Measurements from ENCODE around the gene DENND2A.
"Not testable (repeated sequence)": the region's sequence is repeated elsewhere in the genome, so short reads cannot be mapped to it uniquely, and the experiment has no call there.

DENND2A gene

DNA sequence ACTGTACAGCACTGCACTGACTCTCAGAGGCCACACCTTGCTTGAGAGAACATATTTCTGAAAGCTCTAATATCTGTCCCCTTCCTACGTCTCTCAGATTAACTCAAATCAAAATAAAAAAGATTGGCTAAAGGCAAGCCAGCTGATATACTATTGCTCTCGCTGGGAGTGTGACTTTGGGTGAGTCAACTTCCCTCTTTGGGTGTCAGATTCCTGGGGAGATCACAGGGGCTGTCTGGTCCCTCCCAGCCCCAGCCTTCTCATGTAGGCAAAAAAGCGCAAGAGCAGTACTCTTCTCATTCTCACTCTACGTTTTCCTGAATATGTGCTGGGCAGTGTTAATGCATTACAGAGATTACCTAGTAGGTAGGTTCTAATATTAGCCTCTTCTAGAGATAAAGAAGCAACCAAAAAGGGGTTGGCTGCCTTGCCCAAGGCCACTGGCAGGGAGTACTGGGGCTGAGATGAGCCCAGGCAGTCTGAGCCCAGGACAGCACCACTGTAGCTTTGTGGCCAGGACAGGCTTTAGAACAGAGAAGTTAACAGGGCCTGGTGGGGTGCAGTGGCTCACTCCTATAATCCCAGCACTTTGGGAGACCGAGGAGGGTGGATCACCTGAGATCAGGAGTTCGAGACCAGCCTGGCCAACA, 9.1 kb upstream of the DENND2A start:
- no peaks in the 10 kb centered on the region for H3K36me3 Mint-ChIP-seq (ENCODE audit: low read depth)
- DNase-seq = no peak
- no peaks in the 10 kb centered on the region for H3K9me3 Mint-ChIP-seq
- no peak overlapping the region for H3K4me3 Mint-ChIP-seq
- peaks cover 5% of the 10 kb centered on the region for H3K27me3 Mint-ChIP-seq (ENCODE audit: low read depth, poor library complexity)
- peaks cover 36% of the 10 kb centered on the region for H3K4me1 Mint-ChIP-seq
- TF ChIP-seq, protein P1, sequence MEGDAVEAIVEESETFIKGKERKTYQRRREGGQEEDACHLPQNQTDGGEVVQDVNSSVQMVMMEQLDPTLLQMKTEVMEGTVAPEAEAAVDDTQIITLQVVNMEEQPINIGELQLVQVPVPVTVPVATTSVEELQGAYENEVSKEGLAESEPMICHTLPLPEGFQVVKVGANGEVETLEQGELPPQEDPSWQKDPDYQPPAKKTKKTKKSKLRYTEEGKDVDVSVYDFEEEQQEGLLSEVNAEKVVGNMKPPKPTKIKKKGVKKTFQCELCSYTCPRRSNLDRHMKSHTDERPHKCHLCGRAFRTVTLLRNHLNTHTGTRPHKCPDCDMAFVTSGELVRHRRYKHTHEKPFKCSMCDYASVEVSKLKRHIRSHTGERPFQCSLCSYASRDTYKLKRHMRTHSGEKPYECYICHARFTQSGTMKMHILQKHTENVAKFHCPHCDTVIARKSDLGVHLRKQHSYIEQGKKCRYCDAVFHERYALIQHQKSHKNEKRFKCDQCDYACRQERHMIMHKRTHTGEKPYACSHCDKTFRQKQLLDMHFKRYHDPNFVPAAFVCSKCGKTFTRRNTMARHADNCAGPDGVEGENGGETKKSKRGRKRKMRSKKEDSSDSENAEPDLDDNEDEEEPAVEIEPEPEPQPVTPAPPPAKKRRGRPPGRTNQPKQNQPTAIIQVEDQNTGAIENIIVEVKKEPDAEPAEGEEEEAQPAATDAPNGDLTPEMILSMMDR (IDR thresholded peaks at IDR 0.05) = no peak
- no peak overlapping the region for H3K27ac Mint-ChIP-seq

DNA sequence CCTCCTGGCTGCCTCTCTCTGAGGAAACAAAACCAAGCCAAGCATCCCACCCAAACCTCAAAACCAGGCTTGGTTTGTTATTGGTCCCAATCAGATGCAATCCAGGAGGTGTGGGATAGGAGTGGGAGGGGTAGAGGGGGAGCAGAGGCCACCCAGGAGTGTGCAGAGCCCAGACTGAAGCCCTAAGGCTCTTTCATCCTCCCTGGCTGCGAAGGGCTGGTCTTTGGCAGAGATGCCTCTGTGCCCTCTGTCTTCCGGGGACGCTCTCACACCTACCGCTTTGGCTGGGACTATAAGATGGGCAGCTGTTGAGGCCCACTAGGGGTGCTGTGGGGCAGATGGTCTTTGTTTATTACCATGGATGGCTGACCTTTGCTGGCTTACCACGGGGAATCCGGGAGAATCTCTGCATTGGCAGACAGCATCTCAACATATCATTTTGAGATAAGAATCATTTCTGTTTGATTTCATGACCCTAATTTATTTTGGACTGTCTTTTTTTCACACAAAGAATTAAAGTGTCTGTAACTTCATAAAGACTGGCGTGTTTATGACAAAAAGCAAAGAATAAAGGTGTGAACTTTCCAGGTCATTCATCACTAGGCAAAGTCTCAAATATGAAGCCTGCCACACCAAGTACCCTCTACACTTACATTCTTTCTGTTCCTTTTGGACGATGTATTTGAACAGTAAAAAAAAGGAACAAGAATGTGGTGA, 6.5 kb upstream of the DENND2A start:
- H3K27ac Mint-ChIP-seq = no peak overlapping the region
- peak; percentile 56 for DNase-seq
- H3K4me1 Mint-ChIP-seq = peaks cover 48% of the 10 kb centered on the region
- no peaks in the 10 kb centered on the region for H3K36me3 Mint-ChIP-seq (ENCODE audit: low read depth)
- TF ChIP-seq, protein P1 (IDR thresholded peaks at IDR 0.05) = peak; percentile 57
- no peak overlapping the region for H3K4me3 Mint-ChIP-seq
- no peaks in the 10 kb centered on the region for H3K9me3 Mint-ChIP-seq
- H3K27me3 Mint-ChIP-seq (ENCODE audit: low read depth, poor library complexity) = peaks cover 3% of the 10 kb centered on the region

DNA sequence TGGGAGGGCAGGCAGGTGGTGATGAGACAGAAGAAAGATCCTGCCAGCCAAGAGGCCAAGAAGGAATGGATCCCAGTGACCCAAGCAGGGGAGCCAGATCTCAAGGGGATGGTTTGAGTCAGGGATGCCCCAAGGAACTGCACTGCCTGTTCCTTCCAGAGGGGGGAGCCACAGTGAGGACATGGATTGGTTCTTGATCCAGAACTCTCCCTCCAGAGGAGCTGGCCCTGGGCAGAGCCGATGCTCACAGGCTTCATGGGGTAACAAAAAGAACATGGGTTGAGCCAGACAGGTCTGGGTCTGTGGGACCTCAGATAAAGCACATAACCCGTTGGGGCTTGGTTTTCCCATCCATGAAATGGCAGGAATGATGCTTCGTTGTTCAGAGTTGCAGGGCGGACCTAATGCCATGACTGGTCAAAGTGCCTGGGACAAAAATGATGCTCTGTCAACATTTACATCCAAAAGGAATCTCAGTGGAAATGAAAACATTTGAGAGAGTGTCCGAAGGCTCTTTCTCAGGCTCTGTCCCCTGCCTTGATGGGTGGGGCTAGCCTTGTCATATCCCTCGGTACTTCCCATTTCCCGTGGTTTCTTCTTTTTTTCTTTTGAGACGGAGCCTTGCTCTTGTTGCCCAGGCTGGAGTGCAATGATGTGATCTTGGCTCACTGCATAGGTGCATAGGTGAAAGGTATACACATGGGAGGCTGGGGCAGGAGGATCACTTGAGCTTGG, 4.7 kb upstream of the DENND2A start:
- no peaks in the 10 kb centered on the region for H3K9me3 Mint-ChIP-seq
- peaks cover 3% of the 10 kb centered on the region for H3K27me3 Mint-ChIP-seq (ENCODE audit: low read depth, poor library complexity)
- DNase-seq = no peak
- peaks cover 51% of the 10 kb centered on the region for H3K4me1 Mint-ChIP-seq
- no peak overlapping the region for H3K4me3 Mint-ChIP-seq
- no peaks in the 10 kb centered on the region for H3K36me3 Mint-ChIP-seq (ENCODE audit: low read depth)
- H3K27ac Mint-ChIP-seq = no peak overlapping the region
- TF ChIP-seq, protein P1 (IDR thresholded peaks at IDR 0.05) = peak; percentile 31

DNA sequence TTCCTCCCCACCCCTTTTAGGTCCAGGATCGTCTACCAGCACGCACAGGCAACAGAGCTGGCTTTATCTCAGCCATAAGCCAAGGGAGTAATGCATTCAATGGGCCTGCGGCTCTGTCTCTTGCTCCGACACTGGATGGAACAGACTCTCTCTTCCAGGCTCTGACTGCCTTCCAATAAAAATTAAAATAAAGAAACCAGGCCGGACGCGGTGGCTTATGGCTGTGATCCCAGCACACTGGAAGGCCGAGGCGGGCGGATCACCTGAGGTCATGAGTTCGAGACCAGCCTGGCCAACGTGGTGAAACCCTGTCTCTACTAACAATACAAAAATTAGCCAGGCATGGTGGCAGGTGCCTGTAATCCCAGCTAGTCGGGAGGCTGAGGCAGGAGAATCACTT, 4.1 kb upstream of the DENND2A start:
- DNase-seq; H3K36me3 Mint-ChIP-seq (ENCODE audit: low read depth); H3K27ac Mint-ChIP-seq; H3K4me3 Mint-ChIP-seq; H3K27me3 Mint-ChIP-seq (ENCODE audit: low read depth, poor library complexity); H3K9me3 Mint-ChIP-seq: not testable (repeated sequence)
- peaks cover 51% of the 10 kb centered on the region for H3K4me1 Mint-ChIP-seq

DNA sequence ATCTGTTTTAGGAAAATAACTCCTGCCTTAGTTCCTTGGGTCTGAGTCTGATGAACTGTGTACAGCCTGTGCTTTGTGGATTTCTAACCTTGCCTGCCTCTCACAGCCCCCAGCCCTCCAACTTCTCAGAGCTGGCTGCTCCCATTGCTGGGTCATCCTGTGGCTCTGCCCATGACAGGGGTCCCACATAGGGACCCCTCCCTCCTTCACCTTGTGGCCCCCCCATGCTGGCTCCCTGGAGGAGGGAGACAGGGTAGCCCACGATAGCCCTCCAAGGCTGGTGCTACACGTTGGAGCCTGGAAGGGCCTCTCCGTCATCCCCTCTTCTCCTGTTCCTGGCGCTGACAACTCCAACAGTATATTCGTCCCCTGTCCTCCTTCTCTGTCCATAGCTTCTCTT, 2.8 kb upstream of the DENND2A start:
- TF ChIP-seq, protein P1 (IDR thresholded peaks at IDR 0.05) = no peak
- Mint-ChIP-seq H3K36me3 (ENCODE audit: low read depth) (no peaks in the 10 kb centered on the region), H3K27ac (no peak overlapping the region), H3K4me3 (no peak overlapping the region), H3K4me1 (peaks cover 58% of the 10 kb centered on the region), H3K9me3 (no peaks in the 10 kb centered on the region), H3K27me3 (ENCODE audit: low read depth, poor library complexity) (peaks cover 3% of the 10 kb centered on the region)
- DNase-seq = no peak

DNA sequence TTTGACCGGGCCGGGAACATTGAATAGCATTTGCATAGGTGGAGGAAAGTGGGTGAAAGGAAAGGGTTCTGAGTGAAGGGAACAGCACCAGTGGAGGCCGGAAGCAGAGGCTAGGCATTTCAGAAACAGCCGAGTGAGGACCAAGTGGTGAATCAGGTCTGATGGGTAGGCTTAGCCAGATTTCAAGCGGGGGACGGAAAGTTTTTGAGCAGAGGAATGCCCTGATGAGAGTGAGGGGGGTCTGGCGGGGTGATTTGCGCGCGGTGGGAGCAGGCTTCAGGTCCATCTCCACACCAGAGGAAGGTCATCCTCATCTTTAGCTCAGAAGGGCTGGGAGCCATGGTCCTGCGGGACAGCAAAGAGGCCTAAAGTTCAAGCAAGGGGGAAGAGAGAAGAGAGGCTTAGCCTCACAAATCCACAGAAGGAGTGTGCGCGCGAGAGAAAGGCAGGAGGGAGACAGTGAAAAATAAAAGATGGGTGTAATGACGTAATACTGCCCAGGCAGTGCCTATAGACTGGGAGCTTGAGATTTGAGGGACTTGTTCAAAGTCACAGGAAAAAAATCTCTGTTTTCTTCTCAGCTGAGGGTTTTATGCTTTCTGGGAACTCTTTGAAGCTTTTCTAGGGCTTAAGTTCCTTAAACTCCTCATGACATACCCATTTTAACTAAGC, 1.0 kb upstream of the DENND2A start:
- peaks cover 3% of the 10 kb centered on the region for H3K27me3 Mint-ChIP-seq (ENCODE audit: low read depth, poor library complexity)
- H3K27ac Mint-ChIP-seq = peak overlapping the region; percentile 74
- peaks cover 64% of the 10 kb centered on the region for H3K4me1 Mint-ChIP-seq
- H3K4me3 Mint-ChIP-seq = peak overlapping the region; percentile 77
- TF ChIP-seq, protein P1 (IDR thresholded peaks at IDR 0.05) = no peak
- DNase-seq = no peak
- H3K36me3 Mint-ChIP-seq (ENCODE audit: low read depth) = no peaks in the 10 kb centered on the region
- no peaks in the 10 kb centered on the region for H3K9me3 Mint-ChIP-seq
